ENCODE data around the gene ZDHHC1. TPM values are rescaled to one million over a fixed set of nuclear protein-coding genes. Genes with fewer than 3 reads are reported as not detected.

ZDHHC1 gene
- total and polyA plus RNA-seq, 2 donors (not counting 3 experiments of a cell fraction or from before 2014, with no cell fraction given), result 11.4 to 14.4 TPM

- no peak overlapping the region for H3K4me3 ChIP-seq (replicated peaks in 1 of 3; ENCODE audit: insufficient read depth in 1 of 3, low read depth in 1 of 3, low read length in 3 of 3)
- CTCF ChIA-PET, result interaction anchor here (0.9 to 5.6 kb wide), 5 partner anchors 14 to 154 kb away, joined by 3 to 35 read pairs (median 5); partner anchors contain the start of gene LRRC36
- peaks cover 13% of the 10 kb centered on the region for H3K4me1 ChIP-seq (ENCODE audit: control insufficient read depth, extremely low read depth, insufficient read depth, low read length)
- TF ChIP-seq CTCF (IDR thresholded peaks at IDR 0.05; ENCODE audit: extremely low read depth in 1 of 2, insufficient read depth in 1 of 2, low read depth in 1 of 2, low read length in 2 of 2) (no peak), POLR2AphosphoS5 (IDR thresholded peaks at IDR 0.05; ENCODE audit: insufficient read depth, low read depth, low read length) (no peak), MAX (IDR thresholded peaks at IDR 0.05; ENCODE audit: insufficient read depth, insufficient read length) (no peak), GATA2 (IDR thresholded peaks at IDR 0.05; ENCODE audit: insufficient read depth, insufficient read length, low read depth, low read length) (no peak), MYC (IDR thresholded peaks at IDR 0.05; ENCODE audit: low read depth, low read length) (no peak), POLR2A (IDR thresholded peaks at IDR 0.05; ENCODE audit: low read depth, low read length) (no peak), EZH2 (IDR thresholded peaks at IDR 0.05; ENCODE audit: borderline replicate concordance, low read depth, low read length, severe bottlenecking) (no peak), FOS (IDR thresholded peaks at IDR 0.05; ENCODE audit: borderline replicate concordance, insufficient read depth, low read length) (no peak)
- H3K79me2 ChIP-seq (ENCODE audit: control insufficient read depth, insufficient read depth, low read length), result peaks cover 2% of the 10 kb centered on the region
- no peaks in the 10 kb centered on the region for H3K9me1 ChIP-seq (replicated peaks; ENCODE audit: control insufficient read depth, extremely low read depth, insufficient read depth, low read length)
- no peak overlapping the region for H3K9ac ChIP-seq (replicated peaks; ENCODE audit: extremely low read depth, insufficient read depth, low read length)
- no peak overlapping the region for H3K4me2 ChIP-seq (ENCODE audit: insufficient read depth, low read length)
- no peaks in the 10 kb centered on the region for H3K36me3 ChIP-seq (ENCODE audit: control insufficient read depth in 2 of 2, extremely low read depth in 1 of 2, insufficient read depth in 2 of 2, low read length in 2 of 2)
- no peak for DNase-seq (ENCODE audit: low read depth, low spot score)
- FAIRE-seq, result peak; percentile 77
- POLR2A ChIA-PET, result interaction anchor here (1.0 kb wide), 1 partner anchor 167 kb away, joined by 3 read pairs; the partner anchor contains the start of gene FHOD1
- BruUV-seq (replicated peaks), result no TSS peak
- dilution Hi-C loops (cut with MboI; ENCODE audit: extremely low pct_ligation_motif_present, low sequenced_read_pairs), result no loop called here
- intact Hi-C loops (cut with micrococcal nuclease), result no loop called here
- no peaks in the 10 kb centered on the region for H4K20me1 ChIP-seq (replicated peaks; ENCODE audit: control insufficient read depth, extremely low read depth, insufficient read depth, low read length)
- H3K9me3 ChIP-seq (replicated peaks; ENCODE audit: control insufficient read depth, insufficient read depth, low read length), result no peaks in the 10 kb centered on the region
- no peaks in the 10 kb centered on the region for H3K27me3 ChIP-seq (ENCODE audit: control insufficient read depth in 2 of 2, insufficient read depth in 2 of 2, low read length in 2 of 2)
- H2AFZ ChIP-seq (ENCODE audit: low read depth, low read length), result no peak overlapping the region
- no peak overlapping the region for H3K27ac ChIP-seq (ENCODE audit: insufficient read depth, low read depth, low read length)
These were observed 2.0 kb downstream of the ZDHHC1 start for GRCh38 chr16:67413978-67414911.
